ENCODE measurements around the gene PSMD3.
A peak's percentile ranks its signal among the peaks of the same experiment; 100 is the strongest.
"Not testable (repeated sequence)": the region's sequence is repeated elsewhere in the genome, so short reads cannot be mapped to it uniquely, and the experiment has no call there.

The PSMD3 gene

GRCh38 chr17:40004072-40004471 is 23.5 kb downstream of the PSMD3 start:
- TF ChIP-seq CTCF (IDR thresholded peaks at IDR 0.05; ENCODE audit: low read length, missing control alignments), result no peak
- no peak overlapping the region for H3K4me3 ChIP-seq (replicated peaks; ENCODE audit: low read depth, low read length)
- DNase-seq (ENCODE audit: low read depth), result no peak

- no peak overlapping the region for H3K4me3 ChIP-seq (replicated peaks; ENCODE audit: low read depth, low read length)
- DNase-seq (ENCODE audit: low read depth), result no peak
- TF ChIP-seq CTCF (IDR thresholded peaks at IDR 0.05; ENCODE audit: low read length, missing control alignments), result no peak
Measured at GRCh38 chr17:40004712-40005111, 24.1 kb downstream of the PSMD3 start.

- TF ChIP-seq CTCF (IDR thresholded peaks at IDR 0.05; ENCODE audit: low read length, missing control alignments), result no peak
- H3K4me3 ChIP-seq (replicated peaks; ENCODE audit: low read depth, low read length), result no peak overlapping the region
- DNase-seq (ENCODE audit: low read depth), result no peak
Measured at GRCh38 chr17:40005520-40005919, 24.9 kb downstream of the PSMD3 start.

GRCh38 chr17:40010946-40011500 is 30.4 kb downstream of the PSMD3 start:
- not testable (repeated sequence) for H3K4me3 ChIP-seq (replicated peaks; ENCODE audit: low read depth, low read length); DNase-seq (ENCODE audit: low read depth)

DNA sequence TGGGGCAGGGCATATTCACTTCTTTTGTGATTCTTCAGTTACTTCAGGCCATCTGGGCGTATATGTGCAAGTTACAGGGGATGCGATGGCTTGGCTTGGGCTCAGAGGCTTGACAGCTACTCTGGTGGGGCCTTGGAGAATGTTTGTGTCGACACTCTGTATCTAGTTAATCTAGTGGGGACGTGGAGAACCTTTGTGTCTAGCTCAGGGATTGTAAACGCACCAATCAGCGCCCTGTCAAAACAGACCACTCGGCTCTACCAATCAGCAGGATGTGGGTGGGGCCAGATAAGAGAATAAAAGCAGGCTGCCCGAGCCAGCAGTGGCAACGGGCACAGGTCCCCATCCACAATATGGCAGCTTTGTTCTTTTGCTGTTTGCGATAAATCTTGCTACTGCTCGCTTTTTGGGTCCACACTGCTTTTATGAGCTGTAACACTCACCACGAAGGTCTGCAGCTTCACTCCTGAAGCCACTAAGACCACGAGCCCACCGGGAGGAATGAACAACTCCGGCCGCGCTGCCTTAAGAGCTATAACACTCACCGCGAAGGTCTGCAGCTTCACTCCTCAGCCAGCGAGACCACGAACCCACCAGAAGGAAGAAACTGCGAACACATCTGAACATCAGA is 31.5 kb downstream of the PSMD3 start:
- DNase-seq (ENCODE audit: low read depth); H3K4me3 ChIP-seq (replicated peaks; ENCODE audit: low read depth, low read length): not testable (repeated sequence)

- no peak for TF ChIP-seq CTCF (IDR thresholded peaks at IDR 0.05; ENCODE audit: low read length, missing control alignments)
- no peak overlapping the region for H3K4me3 ChIP-seq (replicated peaks; ENCODE audit: low read depth, low read length)
- DNase-seq (ENCODE audit: low read depth), result peak; percentile 48
Measured at GRCh38 chr17:40014375-40014980, 33.9 kb downstream of the PSMD3 start.

- H3K4me3 ChIP-seq (replicated peaks; ENCODE audit: low read depth, low read length), result peak within 1 kb of the TSS; percentile 41
- DNase-seq (ENCODE audit: low read depth), result peak; percentile 78
- TF ChIP-seq CTCF (IDR thresholded peaks at IDR 0.05; ENCODE audit: low read length, missing control alignments), result no peak
Measured at GRCh38 chr17:40015005-40015997, 34.7 kb downstream of the PSMD3 start, which contains the start of gene CSF3. CSF3 (plus strand) TSS chr17:40015440; CDS start chr17:40015475, 35 bp downstream.
